SK-N-MC (cell line): ENCODE measurements around the gene TMTC1.

ENCODE experiments used
- DNase-seq: peaks from one replicate; pipeline ENCODE4 v3.0.0-alpha.2; 2011; ENCODE audit warnings: low read depth, low spot score
- H3K27ac ChIP-seq: fragments of 200-600 bp; sonication (generic); 2 replicates; pipeline ENCODE4 v1.5.1; 2016; ENCODE audit warnings: mixed run types
- H3K36me3 ChIP-seq: fragments of 200-600 bp; sonication (generic); 2 replicates; pipeline ENCODE4 v1.6.1; 2017; ENCODE audit warnings: antibody characterized with exemption, low read length, mixed read lengths; ENCODE audit not compliant: insufficient read depth
- H3K4me3 ChIP-seq: fragments of 200-600 bp; sonication (generic); 2 replicates; pipeline ENCODE4 v1.5.1; 2016
- H3K9ac ChIP-seq: fragments of 200-600 bp; sonication (generic); 2 replicates; pipeline ENCODE4 v1.8.0; 2017; ENCODE audit warnings: mixed run types, mixed read lengths; ENCODE audit not compliant: insufficient read length
- H3K9me3 ChIP-seq: fragments of 200-600 bp; sonication (generic); 2 replicates; pipeline ENCODE4 v1.6.1; 2017; ENCODE audit warnings: low read depth, mild to moderate bottlenecking, antibody characterized with exemption, low read length, moderate library complexity, mixed read lengths
- EZH2 ChIP-seq: fragments of 200-600 bp; sonication (generic); IDR thresholded peaks from one replicate; pipeline ENCODE4 v1.6.1; 2017; ENCODE audit warnings: antibody characterized with exemption
- FOXP2 ChIP-seq: optimal IDR thresholded peaks from 2 replicates; pipeline ENCODE3; 2011; ENCODE audit warnings: mild to moderate bottlenecking, moderate library complexity; ENCODE audit not compliant: insufficient read depth; ENCODE audit errors: extremely low read length, control extremely low read depth
- POLR2AphosphoS5 ChIP-seq: IDR thresholded peaks from 2 replicates; pipeline ENCODE4 v1.6.1; 2012; ENCODE audit warnings: mild to moderate bottlenecking, low read depth, low read length, borderline replicate concordance

TMTC1 gene

GRCh38 chr12:29799591-29799990 is 15.8 kb upstream of the TMTC1 start:
- H3K9ac ChIP-seq, result no peak overlapping the region
- TF ChIP-seq EZH2, result no peak
- TF ChIP-seq POLR2AphosphoS5, result no peak
- no peak for TF ChIP-seq FOXP2
- H3K36me3 ChIP-seq, result no peaks in the 10 kb centered on the region
- DNase-seq, result no peak
- H3K9me3 ChIP-seq, result no peaks in the 10 kb centered on the region
- H3K4me3 ChIP-seq, result no peak overlapping the region
- H3K27ac ChIP-seq, result no peak overlapping the region

DNA sequence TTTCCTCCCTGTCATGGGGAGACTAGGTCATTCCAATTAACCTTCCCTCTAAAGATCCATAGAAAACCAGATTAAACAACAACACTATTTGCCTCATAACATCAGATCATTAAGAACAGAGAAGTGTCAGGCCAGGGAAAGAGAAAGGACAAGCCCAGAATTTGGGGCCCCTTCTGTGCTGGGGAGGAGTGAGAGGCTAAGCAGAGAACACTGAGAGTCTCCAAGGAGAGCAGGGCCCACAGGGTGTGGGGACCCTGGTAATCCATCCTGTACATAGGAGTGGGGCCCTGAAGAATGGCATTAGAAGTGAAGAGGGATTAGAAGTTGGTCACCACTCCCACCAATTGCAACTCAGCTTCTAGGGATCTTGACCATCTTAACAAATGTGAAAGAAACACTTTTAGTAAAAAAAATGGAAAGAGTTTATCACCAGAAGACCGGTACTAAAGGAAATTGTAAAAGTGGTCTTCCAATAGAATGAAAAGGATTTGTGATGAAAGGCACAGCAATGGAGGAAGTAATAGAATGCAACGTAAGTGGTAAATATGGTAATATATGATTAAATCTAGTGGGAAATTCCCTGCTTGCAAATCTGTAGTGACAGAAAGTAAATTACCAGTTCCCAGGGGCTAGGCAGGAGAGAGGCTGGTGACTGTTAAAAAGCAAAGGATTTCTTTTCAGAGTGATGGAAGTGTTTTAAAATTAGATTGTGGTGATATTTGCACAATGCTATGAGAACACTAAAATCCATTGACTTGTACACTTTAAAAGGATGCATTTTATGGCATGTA is 14.0 kb upstream of the TMTC1 start:
- H3K36me3 ChIP-seq, result no peaks in the 10 kb centered on the region
- no peak for DNase-seq
- peaks cover 4% of the 10 kb centered on the region; the same call in 1 of the 2 replicates for H3K9me3 ChIP-seq
- TF ChIP-seq EZH2 (no peak), FOXP2 (no peak), POLR2AphosphoS5 (no peak)
- no peak overlapping the region for H3K27ac ChIP-seq
- H3K9ac ChIP-seq, result no peak overlapping the region
- H3K4me3 ChIP-seq, result no peak overlapping the region

DNA sequence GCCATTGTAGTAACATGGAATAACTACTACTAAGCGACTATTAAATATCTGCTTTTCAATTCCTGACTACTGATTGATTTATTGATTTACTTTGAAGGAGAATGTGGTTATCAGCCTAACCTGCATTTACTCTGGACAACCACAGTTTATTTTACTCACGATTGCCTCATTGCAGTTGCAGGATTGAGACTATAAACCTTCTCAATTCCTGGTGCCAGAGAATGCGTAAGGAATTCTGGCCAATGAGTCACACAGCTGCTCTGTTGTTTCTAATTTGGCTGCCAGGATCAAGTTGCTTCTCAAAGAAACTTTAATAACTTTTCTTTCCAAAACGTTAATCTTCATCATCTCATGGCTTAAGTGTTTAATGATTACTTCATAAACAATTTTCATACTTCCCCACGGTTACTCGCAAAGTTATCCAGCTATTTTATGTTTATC is 13.1 kb upstream of the TMTC1 start:
- Histone ChIP-seq H3K9ac (no peak overlapping the region), H3K4me3 (no peak overlapping the region), H3K36me3 (no peaks in the 10 kb centered on the region), H3K27ac (no peak overlapping the region), H3K9me3 (peaks cover 4% of the 10 kb centered on the region; the same call in 1 of the 2 replicates)
- no peak for TF ChIP-seq FOXP2
- TF ChIP-seq EZH2, result no peak
- TF ChIP-seq POLR2AphosphoS5, result no peak
- DNase-seq, result no peak

DNA sequence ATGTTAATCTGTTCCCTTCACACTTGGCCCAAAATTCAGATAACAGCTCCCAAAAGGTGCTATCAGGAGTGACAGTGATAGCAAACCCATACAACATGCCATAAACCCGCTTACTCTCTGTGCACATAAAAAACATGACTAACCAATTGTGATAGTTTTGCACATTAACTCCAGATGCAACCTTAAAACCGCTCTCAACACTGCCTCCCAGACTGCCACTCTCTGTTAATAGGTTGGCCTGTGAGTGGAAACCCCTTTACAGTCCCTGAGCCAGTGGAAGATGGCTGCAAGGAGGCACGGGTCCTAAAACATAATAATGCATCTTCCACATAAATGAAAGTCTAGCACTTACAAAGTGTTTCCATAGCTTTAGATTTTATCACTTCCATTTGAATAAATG is 12.0 kb upstream of the TMTC1 start:
- no peak for DNase-seq
- no peak overlapping the region for H3K9ac ChIP-seq
- H3K36me3 ChIP-seq, result no peaks in the 10 kb centered on the region
- no peak overlapping the region for H3K4me3 ChIP-seq
- H3K9me3 ChIP-seq, result peaks cover 4% of the 10 kb centered on the region; the same call in 1 of the 2 replicates
- no peak overlapping the region for H3K27ac ChIP-seq
- TF ChIP-seq FOXP2 (no peak), POLR2AphosphoS5 (no peak), EZH2 (no peak)

- Histone ChIP-seq H3K9ac (no peak overlapping the region), H3K36me3 (no peaks in the 10 kb centered on the region), H3K9me3 (peaks cover 4% of the 10 kb centered on the region; the same call in 1 of the 2 replicates), H3K27ac (no peak overlapping the region), H3K4me3 (no peak overlapping the region)
- no peak for DNase-seq
- no peak for TF ChIP-seq EZH2
These were observed 11.1 kb upstream of the TMTC1 start for GRCh38 chr12:29794862-29795261.

GRCh38 chr12:29792853-29793252 is 9.1 kb upstream of the TMTC1 start:
- H3K9me3 ChIP-seq, result peaks cover 4% of the 10 kb centered on the region; the same call in 1 of the 2 replicates
- TF ChIP-seq POLR2AphosphoS5 (no peak), EZH2 (no peak), FOXP2 (no peak)
- H3K27ac ChIP-seq, result no peak overlapping the region
- DNase-seq, result no peak
- no peaks in the 10 kb centered on the region for H3K36me3 ChIP-seq
- H3K4me3 ChIP-seq, result no peak overlapping the region
- H3K9ac ChIP-seq, result no peak overlapping the region

GRCh38 chr12:29792132-29792531 is 8.4 kb upstream of the TMTC1 start:
- TF ChIP-seq EZH2, result no peak
- no peak for TF ChIP-seq FOXP2
- no peak for DNase-seq
- Histone ChIP-seq H3K9me3 (peaks cover 4% of the 10 kb centered on the region; the same call in 1 of the 2 replicates), H3K4me3 (no peak overlapping the region), H3K9ac (no peak overlapping the region), H3K36me3 (no peaks in the 10 kb centered on the region), H3K27ac (no peak overlapping the region)

GRCh38 chr12:29782871-29783772 is 620 bp downstream of the TMTC1 start:
- no peak for DNase-seq
- H3K9ac ChIP-seq, result no peak overlapping the region
- H3K27ac ChIP-seq, result no peak overlapping the region
- TF ChIP-seq FOXP2 (no peak), EZH2 (peak; percentile 91)
- H3K4me3 ChIP-seq, result peak overlapping the region; percentile 74
- H3K9me3 ChIP-seq, result no peaks in the 10 kb centered on the region
- no peaks in the 10 kb centered on the region for H3K36me3 ChIP-seq
